Motor neuron (in vitro differentiated cells): ENCODE results near the gene TMEM120B. TPM values are rescaled to one million over a fixed set of nuclear protein-coding genes. Genes with fewer than 3 reads are reported as not detected.
"Not testable (repeated sequence)": the region's sequence is repeated elsewhere in the genome, so short reads cannot be mapped to it uniquely, and the experiment has no call there.

Experiments
- ATAC-seq, 8 experiments: fragments of 200-7000 bp; cut with Tn5 transposase; replicated peaks in 6 of 8; 2 replicates each; pipeline ENCODE4 v1.8.0; 2021; ENCODE audit warnings: mild to moderate bottlenecking in 8 of 8, moderate library complexity in 8 of 8
- H3K27ac ChIP-seq, 2 donors: fragments of 250-450 bp; sonication (Bioruptor Pico); 2 replicates each; pipeline ENCODE4 v1.9.0; 2021; ENCODE audit warnings: antibody characterized with exemption in 2 of 2, mild to moderate bottlenecking in 2 of 2, moderate library complexity in 1 of 2
- H3K4me1 ChIP-seq, 2 donors: fragments of 250-450 bp; sonication (Bioruptor Pico); replicated peaks in 1 of 2; 2 replicates each; pipeline ENCODE4 v1.6.1; 2021; ENCODE audit warnings: antibody characterized with exemption in 2 of 2, mild to moderate bottlenecking in 2 of 2, moderate library complexity in 1 of 2
- H3K4me3 ChIP-seq, 5 donors: fragments of 250-450 bp; sonication (Bioruptor Pico); 2 replicates each; pipeline ENCODE4 v1.9.0; 2021; ENCODE audit warnings: antibody characterized with exemption in 5 of 5, mild to moderate bottlenecking in 5 of 5, moderate library complexity in 4 of 5
- WGBS, 10 experiments: fragments of 450-650 bp; shearing (Covaris generic); methylation state at CpG; one replicate each; pipeline ENCODE4 v1.0.0; 2022; 5-methylcytosine and 5-hydroxymethylcytosine counted together
- in situ Hi-C, 9 experiments: fragments of 400-800 bp; cut with MboI; loops; one replicate each; pipeline ENCODE4 v1.15.0; 2021; ENCODE audit warnings: low sequenced_read_pairs in 9 of 9, low pct_unique_long_range_greater_than_20kb in 2 of 9; ENCODE audit not compliant: unreplicated experiment in 9 of 9
- total RNA-seq, 8 experiments: library from RNA; unstranded; fragments of 300-600 nt; gene quantifications; 2 replicates each; pipeline versions ENCODE4 v1.2.3 to v1.2.4, GENCODE V29; 2022

Gene TMEM120B
- total RNA-seq, 8 experiments from 2014 or later: 4.9 to 13.4 (median 7.7) TPM

DNA sequence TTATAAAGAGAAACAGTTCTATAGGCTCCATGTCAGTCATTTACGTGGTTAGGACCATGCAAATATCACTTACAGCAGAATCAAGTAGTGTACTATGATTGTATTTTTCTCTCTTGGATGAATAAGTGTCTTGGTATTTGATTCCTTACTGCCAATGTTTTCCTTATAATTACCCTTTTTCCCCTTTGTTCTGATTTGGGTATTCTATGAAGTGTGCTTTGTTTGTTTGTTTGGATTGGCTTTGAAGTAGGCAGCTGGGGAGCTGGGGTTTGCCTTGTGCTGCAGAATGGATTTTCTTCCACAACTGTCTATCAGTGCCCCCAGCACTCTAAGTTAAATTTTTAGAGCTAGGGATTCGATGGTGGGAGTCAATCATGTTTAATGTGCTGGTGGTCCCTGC lies 12.4 kb downstream of the TMEM120B start:
- WGBS, 10 experiments: 67 to 100% (median 93%) methylated on average over 1 to 2 of the region's 2 CpGs; no CpG with 5 or more reads in 4 of the 10 experiments
- no peak overlapping the region for H3K27ac ChIP-seq
- H3K4me1 ChIP-seq: peaks cover 0 to 3% of the 10 kb centered on the region in 2 donors
- in situ Hi-C loops: no loop called here
- no peak for ATAC-seq
- no peak overlapping the region for H3K4me3 ChIP-seq

DNA sequence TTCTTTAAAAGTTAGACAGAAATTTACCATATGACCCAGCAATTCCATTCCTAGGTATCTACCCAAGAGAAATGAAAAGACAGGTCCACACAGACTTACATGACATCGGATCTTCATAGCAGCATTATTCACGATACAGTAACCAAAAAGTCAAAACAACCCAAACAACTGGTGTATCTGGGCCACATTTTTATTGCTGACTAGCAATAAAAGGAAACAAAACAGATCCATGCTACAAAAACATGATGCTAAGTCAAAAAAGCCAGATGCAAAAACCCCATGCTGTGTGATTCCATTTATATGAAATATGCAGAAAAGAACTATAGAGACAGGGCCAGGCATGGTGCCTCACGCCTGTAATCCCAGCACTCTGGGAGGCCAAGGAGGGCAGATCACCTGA lies 12.9 kb downstream of the TMEM120B start:
- no peaks in the 10 kb centered on the region for H3K4me1 ChIP-seq
- 83 to 100% (median 97%) methylated on average over 1 to 3 of the region's 3 CpGs; no CpG with 5 or more reads in 2 of the 10 experiments for WGBS, 10 experiments
- H3K4me3 ChIP-seq: no peak overlapping the region
- no peak overlapping the region for H3K27ac ChIP-seq
- ATAC-seq: no peak
- in situ Hi-C loops: no loop called here

DNA sequence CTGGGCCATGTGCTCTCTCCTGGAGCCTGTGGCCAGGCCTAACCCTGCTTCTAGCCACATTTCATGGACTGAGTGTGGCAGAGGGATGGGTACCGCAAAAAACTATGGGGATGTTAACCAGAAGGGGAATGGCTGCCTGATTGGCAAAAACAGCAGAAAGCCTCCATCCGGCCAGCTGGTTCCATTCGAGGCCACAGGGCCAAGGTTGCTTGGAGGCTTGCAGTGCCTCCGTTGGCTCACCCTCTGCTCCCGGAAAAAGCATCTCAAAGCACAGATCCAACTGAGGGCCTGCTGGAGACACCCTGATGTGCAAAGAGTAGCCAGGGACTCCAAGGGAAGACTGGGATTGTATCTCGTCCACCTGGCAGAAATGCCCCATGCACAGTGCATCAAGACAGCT lies 16.5 kb downstream of the TMEM120B start:
- no peak overlapping the region for H3K27ac ChIP-seq
- no peak for ATAC-seq
- 80 to 100% (median 90%) methylated on average over 1 to 3 of the region's 6 CpGs; no CpG with 5 or more reads in 4 of the 10 experiments for WGBS, 10 experiments
- H3K4me3 ChIP-seq: no peak overlapping the region
- in situ Hi-C loops: no loop called here
- no peaks in the 10 kb centered on the region for H3K4me1 ChIP-seq

DNA sequence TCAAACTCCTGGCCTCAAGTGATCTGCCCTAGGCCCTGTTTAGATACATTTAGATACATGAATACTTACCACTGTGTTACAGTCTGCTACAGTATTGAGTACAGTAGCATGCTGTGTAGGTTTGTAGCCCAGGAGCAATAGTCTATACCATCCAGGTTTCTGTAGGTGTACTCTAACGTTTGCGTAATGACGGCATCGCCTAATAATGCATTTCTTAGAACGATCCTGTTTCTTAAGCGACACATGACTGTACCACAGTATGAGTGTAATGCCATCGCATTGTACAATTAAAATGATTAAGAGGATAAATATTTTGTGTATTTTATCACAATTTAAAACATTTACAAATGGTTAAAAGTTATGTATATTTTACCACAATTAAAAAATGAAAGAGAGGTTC lies 18.9 kb downstream of the TMEM120B start:
- WGBS, 10 experiments: 83 to 100% (median 96%) methylated on average over 1 to 7 of the region's 7 CpGs
- ATAC-seq: no peak
- H3K4me1 ChIP-seq: no peaks in the 10 kb centered on the region
- H3K27ac ChIP-seq: no peak overlapping the region
- H3K4me3 ChIP-seq: no peak overlapping the region
- in situ Hi-C loops: no loop called here

DNA sequence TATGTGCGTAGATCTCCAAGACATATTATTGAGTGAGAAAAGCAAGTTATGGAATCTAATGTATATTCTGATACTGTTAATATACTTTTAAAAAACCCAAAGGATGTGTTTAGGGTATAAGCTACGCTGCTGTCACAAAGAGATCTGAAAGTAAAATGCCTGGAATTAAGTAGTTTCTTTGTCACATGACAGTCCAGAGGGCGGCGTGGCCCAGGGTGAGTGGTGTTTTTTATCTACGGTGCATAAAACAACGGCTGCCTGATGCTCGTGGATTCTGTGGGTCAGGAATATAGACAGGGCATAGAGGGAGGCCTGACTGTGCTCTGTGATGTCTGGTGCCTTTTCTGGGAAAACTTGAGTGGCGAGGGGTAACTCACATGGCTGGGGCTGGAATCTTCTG lies 21.3 kb downstream of the TMEM120B start:
- no peak for ATAC-seq
- 76 to 100% (median 92%) methylated on average over 1 to 7 of the region's 8 CpGs; no CpG with 5 or more reads in 2 of the 10 experiments for WGBS, 10 experiments
- no peaks in the 10 kb centered on the region for H3K4me1 ChIP-seq
- in situ Hi-C loops: no loop called here
- no peak overlapping the region for H3K4me3 ChIP-seq
- no peak overlapping the region for H3K27ac ChIP-seq

DNA sequence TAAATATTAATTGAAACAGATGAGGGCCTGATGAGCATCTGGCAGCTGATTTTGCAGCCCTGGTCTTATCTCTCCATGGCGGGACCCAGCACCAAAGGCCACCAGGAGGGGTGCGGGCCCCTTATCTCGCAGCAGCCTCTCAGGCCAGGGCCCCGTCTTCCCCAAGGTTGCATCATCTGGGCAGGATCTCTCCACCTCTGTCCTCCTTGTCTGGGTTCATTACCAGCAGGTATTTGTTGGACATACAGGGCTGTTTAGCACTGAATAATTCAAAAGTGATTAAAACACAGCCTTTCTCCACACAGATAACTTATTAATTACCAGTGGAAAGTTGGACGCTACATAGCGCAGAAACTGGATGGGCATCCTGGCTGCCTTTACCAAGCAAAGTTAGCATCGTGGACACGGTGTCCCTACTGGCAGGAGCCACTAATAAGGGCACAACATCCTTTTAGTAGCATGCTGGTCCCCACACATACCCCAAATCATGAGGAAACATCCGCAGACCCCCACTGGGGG lies 25.8 kb downstream of the TMEM120B start:
- no peak overlapping the region for H3K27ac ChIP-seq
- H3K4me1 ChIP-seq: no peaks in the 10 kb centered on the region
- no peak for ATAC-seq
- no peak overlapping the region for H3K4me3 ChIP-seq
- WGBS, 10 experiments: 72 to 94% (median 87%) methylated on average over 2 to 4 of the region's 9 CpGs; no CpG with 5 or more reads in 6 of the 10 experiments
- in situ Hi-C loops: no loop called here

DNA sequence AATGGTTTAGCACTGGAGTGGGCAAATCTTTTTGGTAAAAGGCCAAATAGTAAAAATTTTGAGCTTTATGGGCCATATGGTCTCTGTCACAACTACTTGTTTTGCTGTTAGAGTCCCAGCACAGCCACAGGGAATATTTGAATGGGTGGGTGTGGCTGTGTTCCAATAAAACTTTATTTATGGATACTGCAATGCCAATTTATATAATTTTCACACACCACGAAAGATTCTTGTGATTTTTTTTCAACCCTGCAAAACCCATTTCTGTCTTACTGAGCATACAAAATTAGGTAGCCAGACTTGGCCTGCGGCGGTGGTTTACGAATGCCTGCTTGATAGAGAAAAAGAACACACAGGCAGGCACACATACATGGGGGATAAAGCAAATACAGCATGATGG lies 28.3 kb downstream of the TMEM120B start:
- Histone ChIP-seq H3K27ac (no peak overlapping the region), H3K4me1 (no peaks in the 10 kb centered on the region), H3K4me3 (no peak overlapping the region)
- in situ Hi-C loops: no loop called here
- 48 to 100% (median 88%) methylated on average over 2 to 4 of the region's 4 CpGs; no CpG with 5 or more reads in 1 of the 10 experiments for WGBS, 10 experiments
- ATAC-seq: no peak

DNA sequence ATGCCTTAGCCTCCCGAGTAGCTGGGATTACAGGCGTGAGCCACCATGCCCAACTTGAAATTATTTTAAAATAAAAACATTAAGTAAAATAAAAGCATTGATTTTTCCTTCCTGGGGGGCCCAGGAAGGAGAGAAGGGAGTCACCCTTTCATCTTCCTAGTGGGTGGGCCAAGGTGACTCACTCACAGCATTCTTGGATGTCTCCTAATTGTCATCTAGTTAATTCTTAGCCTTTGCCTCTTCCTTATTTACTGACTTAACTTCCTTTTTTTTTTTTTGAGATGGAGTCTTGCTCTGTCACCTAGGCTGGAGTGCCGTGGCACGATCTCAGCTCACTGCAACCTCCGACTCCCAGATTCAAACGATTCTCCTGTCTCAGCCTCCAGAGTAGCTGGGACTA lies 29.2 kb downstream of the TMEM120B start:
- in situ Hi-C loops: no loop called here
- 83 to 100% (median 96%) methylated on average over 1 to 2 of the region's 6 CpGs; no CpG with 5 or more reads in 2 of the 10 experiments for WGBS, 10 experiments
- Histone ChIP-seq H3K4me3 (no peak overlapping the region), H3K4me1 (no peaks in the 10 kb centered on the region), H3K27ac (no peak overlapping the region)
- no peak for ATAC-seq

DNA sequence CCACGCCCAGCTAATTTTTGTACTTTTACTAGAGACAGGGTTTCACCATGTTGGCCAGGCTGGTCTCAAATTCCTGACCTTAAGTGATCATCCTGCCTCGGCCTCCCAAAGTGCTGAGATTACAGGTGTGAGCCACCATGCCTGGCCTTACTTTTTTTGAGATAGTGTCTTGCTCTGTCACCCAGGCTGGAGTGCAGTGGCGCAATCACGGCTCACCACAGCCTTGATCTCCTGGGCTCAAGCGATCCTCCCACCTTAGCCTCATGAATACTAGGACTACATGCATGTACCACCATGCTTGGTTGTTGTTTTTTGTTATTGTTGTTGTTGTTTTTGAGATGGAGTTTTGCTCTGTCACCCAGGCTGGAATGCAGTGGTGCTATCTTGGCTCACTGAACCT lies 33.0 kb downstream of the TMEM120B start:
- H3K27ac ChIP-seq, H3K4me3 ChIP-seq, H3K4me1 ChIP-seq, ATAC-seq, in situ Hi-C loops: not testable (repeated sequence)
- WGBS, 10 experiments: 89 to 100% (median 100%) methylated on average over 1 to 4 of the region's 5 CpGs; no CpG with 5 or more reads in 4 of the 10 experiments

DNA sequence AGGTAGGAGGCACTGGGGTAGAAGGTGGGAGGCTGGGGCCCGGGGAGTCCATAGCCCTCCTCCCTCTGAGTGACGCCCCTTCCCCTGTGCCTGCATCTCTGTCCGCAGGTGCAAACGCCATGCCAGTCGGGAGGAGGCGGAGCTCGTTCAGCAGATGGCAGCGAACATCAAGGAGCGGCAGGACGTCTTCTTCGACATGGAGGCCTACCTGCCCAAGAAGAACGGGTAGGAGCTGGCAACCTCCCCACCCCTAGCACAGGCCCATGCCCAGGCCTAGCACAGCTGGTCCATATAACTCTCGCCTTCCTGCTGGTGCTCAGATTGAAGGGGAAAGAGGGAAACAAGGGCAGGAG lies 35.6 kb downstream of the TMEM120B start:
- Histone ChIP-seq H3K4me3 (no peak overlapping the region), H3K27ac (peak overlapping the region; percentile 72 to 73), H3K4me1 (peaks cover 7 to 10% of the 10 kb centered on the region in 2 donors)
- peak in 1 of 8 experiments; percentile 1 for ATAC-seq
- no CpG with 5 or more reads among the region's 13 CpGs for WGBS, 10 experiments
- in situ Hi-C loops: no loop called here

DNA sequence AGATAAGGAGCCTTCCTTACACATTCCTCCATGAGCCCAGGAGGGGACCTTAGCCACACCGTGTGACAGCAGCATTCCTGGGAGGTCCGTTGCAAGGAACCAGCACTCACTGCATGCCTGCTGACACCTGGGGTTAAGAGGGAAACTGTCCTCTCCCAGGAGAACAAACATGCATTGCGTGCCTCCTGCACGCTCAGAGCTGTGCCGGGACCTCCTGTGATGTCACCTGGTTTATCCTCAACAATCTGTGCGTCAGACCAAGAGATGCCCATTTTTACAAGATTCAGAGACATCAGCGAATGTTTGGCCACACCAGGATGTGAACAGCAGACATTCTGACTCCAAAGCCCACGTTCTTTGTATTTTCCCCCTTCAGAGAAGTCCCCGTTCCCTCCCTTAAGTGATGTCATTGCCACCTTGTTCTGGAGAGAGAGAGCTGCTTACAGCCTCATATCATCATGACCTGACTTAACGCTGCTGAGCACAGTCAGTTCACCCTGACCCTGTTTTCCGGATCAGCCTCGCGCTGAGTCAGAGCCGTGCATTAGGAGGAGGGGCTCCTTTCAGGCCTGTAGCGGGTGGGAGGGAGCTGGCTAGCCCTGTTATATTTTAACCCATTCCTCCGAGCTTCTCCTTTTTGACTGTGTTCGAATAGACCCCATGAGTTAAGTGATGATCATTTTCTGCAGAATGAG lies 36.2 kb downstream of the TMEM120B start:
- Histone ChIP-seq H3K4me3 (no peak overlapping the region), H3K27ac (peak overlapping the region; percentile 72 to 73), H3K4me1 (peaks cover 7 to 10% of the 10 kb centered on the region in 2 donors)
- 20 to 67% (median 43%) methylated on average over 1 to 13 of the region's 17 CpGs; no CpG with 5 or more reads in 1 of the 10 experiments for WGBS, 10 experiments
- peak; percentile 30 to 99 (median 98) for ATAC-seq
- in situ Hi-C loops: no loop called here

DNA sequence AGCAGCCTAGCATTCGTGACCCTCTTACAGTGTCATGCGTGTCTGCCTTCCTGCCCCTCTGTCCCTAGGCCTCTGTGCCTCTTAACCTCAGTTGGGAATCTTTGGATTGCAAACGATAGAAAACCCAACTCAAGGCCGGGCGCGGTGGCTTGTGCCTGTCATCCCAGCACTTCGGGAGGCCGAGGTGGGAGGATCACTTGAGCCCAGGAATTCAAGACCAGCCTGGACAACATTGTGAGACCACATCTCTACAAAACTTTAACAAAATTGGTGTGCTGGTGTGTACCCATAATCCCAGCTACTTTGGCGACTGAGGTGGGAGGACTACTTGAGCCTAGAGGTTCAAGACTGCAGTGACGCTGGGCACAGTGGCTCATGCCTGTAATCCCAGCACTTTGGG lies 36.7 kb downstream of the TMEM120B start:
- Histone ChIP-seq H3K27ac (peak overlapping the region; percentile 6 to 53), H3K4me3 (no peak overlapping the region), H3K4me1 (peaks cover 7 to 10% of the 10 kb centered on the region in 2 donors)
- 60 to 92% (median 76%) methylated on average over 1 to 9 of the region's 10 CpGs; no CpG with 5 or more reads in 4 of the 10 experiments for WGBS, 10 experiments
- no peak for ATAC-seq
- in situ Hi-C loops: no loop called here

DNA sequence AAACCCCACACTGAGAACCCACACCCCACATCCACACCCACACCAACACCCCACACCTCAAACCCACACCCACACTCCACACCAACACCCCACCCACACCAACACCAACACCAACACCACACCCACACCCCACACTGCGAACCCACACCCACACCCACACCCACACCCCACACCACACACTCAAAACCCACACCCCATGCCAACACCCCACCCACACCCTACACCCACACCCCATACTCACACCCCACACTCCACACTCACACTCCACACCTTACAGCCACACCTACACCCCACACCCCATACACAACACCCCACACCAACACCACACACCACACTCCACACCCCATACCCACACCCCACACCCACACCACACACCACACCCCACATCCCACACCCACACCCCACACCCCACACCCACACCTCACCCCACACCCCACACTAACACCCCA lies 38.0 kb downstream of the TMEM120B start:
- ATAC-seq: no peak
- WGBS, 10 experiments: no CpG with 5 or more reads among the region's 1 CpG

DNA sequence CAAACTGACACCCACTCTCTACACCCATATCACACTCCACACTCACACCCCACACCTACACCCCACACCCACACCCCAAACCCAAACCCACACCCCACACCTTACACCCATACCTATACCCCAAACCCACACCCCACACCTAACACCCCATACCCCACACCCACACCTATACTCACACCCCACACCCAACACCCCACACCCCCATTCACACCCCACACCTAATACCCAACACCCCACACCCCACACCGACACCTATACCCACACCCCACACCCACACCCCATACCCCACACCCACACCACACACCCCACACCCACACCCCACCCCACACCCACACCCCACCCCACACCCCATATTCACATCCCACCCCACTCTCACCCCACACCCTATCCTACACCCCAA lies 38.5 kb downstream of the TMEM120B start:
- ATAC-seq: no peak
- in situ Hi-C loops: no loop called here
- peaks cover 7 to 10% of the 10 kb centered on the region in 2 donors for H3K4me1 ChIP-seq
- no peak overlapping the region for H3K27ac ChIP-seq
- no CpG with 5 or more reads among the region's 1 CpG for WGBS, 10 experiments
- H3K4me3 ChIP-seq: no peak overlapping the region

More for the DNA sequence above, 38.0 kb downstream of the TMEM120B start:
- H3K27ac ChIP-seq: no peak overlapping the region
- H3K4me3 ChIP-seq: no peak overlapping the region
- in situ Hi-C loops: no loop called here
- H3K4me1 ChIP-seq: peaks cover 7 to 10% of the 10 kb centered on the region in 2 donors
